Osteoblast (primary cell): ENCODE results near the gene CSNK1G2. TPM values are rescaled to one million over a fixed set of nuclear protein-coding genes. Genes with fewer than 3 reads are reported as not detected.

Experiments used
- DNase-seq: peaks from one replicate; pipeline ENCODE4 v3.0.0; 2011; ENCODE audit warnings: low spot score, mixed read lengths; ENCODE audit not compliant: insufficient read length; ENCODE audit errors: missing footprints
- H2AFZ ChIP-seq: 2 replicates; pipeline ENCODE4 v1.6.0; 2011; ENCODE audit warnings: mild to moderate bottlenecking, low read length
- H3K27ac ChIP-seq: 2 replicates; pipeline ENCODE4 v1.5.1; 2011; ENCODE audit warnings: mild to moderate bottlenecking, low read depth, low read length, moderate library complexity
- H3K27me3 ChIP-seq: 2 replicates; pipeline ENCODE4 v1.6.0; 2012; ENCODE audit warnings: mild to moderate bottlenecking, control low read depth, inconsistent platforms, low read length, moderate library complexity; ENCODE audit not compliant: insufficient read depth
- H3K36me3 ChIP-seq: 2 replicates; pipeline ENCODE4 v1.5.1; 2011; ENCODE audit warnings: mild to moderate bottlenecking, low read length, control low read depth, moderate library complexity; ENCODE audit not compliant: insufficient read depth
- H3K4me1 ChIP-seq: 2 replicates; pipeline ENCODE4 v1.5.1; 2011; ENCODE audit warnings: mild to moderate bottlenecking, low read length, control low read depth, moderate library complexity; ENCODE audit not compliant: insufficient read depth
- H3K4me2 ChIP-seq: 2 replicates; pipeline ENCODE4 v1.6.0; 2011; ENCODE audit warnings: mild to moderate bottlenecking, low read length; ENCODE audit not compliant: insufficient read depth
- H3K4me3 ChIP-seq: fragments of 200-600 bp; sonication (generic); 3 replicates; pipeline ENCODE4 v1.5.1; 2012; ENCODE audit warnings: mild to moderate bottlenecking, low read length, inconsistent platforms; ENCODE audit not compliant: insufficient read depth
- H3K79me2 ChIP-seq: 2 replicates; pipeline ENCODE4 v1.6.0; 2012; ENCODE audit warnings: mild to moderate bottlenecking, low read length, control low read depth, inconsistent platforms; ENCODE audit not compliant: insufficient read depth
- H3K9me3 ChIP-seq: 2 replicates; pipeline ENCODE4 v1.5.1; 2011; ENCODE audit warnings: low read depth, low read length, control low read depth
- H4K20me1 ChIP-seq: 2 replicates; pipeline ENCODE4 v1.6.0; 2012; ENCODE audit warnings: mild to moderate bottlenecking, low read length, control low read depth; ENCODE audit not compliant: insufficient read depth
- CTCF ChIP-seq: IDR thresholded peaks from 2 replicates; pipeline ENCODE4 v1.5.1; 2011; ENCODE audit warnings: mild to moderate bottlenecking, low read depth, low read length, moderate library complexity; ENCODE audit errors: extremely low read depth
- total RNA-seq: library from RNA; depleted of rRNA; stranded (reverse); fragments of >200 nt; gene quantifications from 2 replicates; pipeline ENCODE4 v1.2.3, GENCODE V29; 2012

The CSNK1G2 gene
- total RNA-seq, 1 donor = 68.8 TPM

- no peak for DNase-seq
- Histone ChIP-seq H3K9me3 (no peaks in the 10 kb centered on the region), H4K20me1 (peaks cover 25% of the 10 kb centered on the region), H3K27ac (no peak overlapping the region), H3K27me3 (no peaks in the 10 kb centered on the region), H3K4me1 (peaks cover 16% of the 10 kb centered on the region), H3K4me3 (no peak overlapping the region), H3K79me2 (peaks cover 63% of the 10 kb centered on the region), H3K4me2 (no peak overlapping the region), H2AFZ (no peak overlapping the region), H3K36me3 (no peaks in the 10 kb centered on the region)
- TF ChIP-seq CTCF = no peak
Observed at GRCh38 chr19:1906985-1907562, 33.9 kb upstream of the CSNK1G2 start.

DNA sequence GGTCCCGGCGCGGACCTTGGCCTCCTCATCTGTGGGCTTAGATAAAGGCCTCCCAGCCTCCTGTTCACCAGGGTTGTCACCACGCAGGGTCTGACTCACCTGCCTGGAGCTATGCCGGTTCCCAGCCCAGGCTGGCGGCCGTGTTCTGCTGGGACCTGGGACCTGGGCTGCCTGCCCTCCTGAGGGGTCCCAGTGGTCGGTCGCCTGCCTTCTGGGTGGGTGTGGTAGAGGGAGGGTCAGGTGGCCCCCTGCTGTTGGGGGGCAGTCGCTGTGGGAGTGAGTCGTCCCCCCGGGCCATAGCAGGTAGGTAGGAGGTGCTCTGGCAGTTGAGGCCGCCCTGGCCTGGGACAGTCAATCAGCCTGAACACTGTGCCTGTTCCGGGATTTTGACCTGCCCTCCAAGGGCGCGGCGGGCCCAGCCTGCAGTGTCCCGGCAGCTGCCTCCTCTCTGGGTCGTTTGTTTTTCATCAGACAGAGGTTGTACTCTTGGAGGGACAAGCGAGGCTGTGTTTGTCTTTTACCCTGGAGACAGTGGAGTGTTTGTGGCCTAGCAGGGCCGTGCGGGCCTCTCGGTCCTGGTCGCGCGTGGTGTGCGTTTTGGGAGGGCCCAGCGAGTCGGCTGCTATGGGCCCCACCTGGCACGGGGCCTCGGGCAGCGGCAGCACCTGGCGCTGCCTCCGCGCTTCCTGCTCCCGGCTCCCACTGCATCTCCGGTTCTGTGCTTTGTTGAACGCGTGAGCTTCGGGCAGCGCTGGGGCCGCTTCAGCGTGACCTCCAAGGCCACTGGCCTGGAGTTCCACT lies 33.2 kb upstream of the CSNK1G2 start:
- Histone ChIP-seq H3K79me2 (peaks cover 69% of the 10 kb centered on the region), H3K27me3 (no peaks in the 10 kb centered on the region), H3K27ac (no peak overlapping the region), H3K4me2 (no peak overlapping the region), H3K4me1 (peaks cover 16% of the 10 kb centered on the region), H3K9me3 (no peaks in the 10 kb centered on the region), H4K20me1 (peaks cover 25% of the 10 kb centered on the region), H2AFZ (no peak overlapping the region), H3K4me3 (no peak overlapping the region), H3K36me3 (peaks cover 6% of the 10 kb centered on the region)
- no peak for TF ChIP-seq CTCF
- peak; percentile 59 for DNase-seq

- Histone ChIP-seq H3K36me3 (peaks cover 9% of the 10 kb centered on the region), H4K20me1 (peaks cover 28% of the 10 kb centered on the region), H3K79me2 (peaks cover 75% of the 10 kb centered on the region), H3K27me3 (no peaks in the 10 kb centered on the region), H3K9me3 (no peaks in the 10 kb centered on the region), H2AFZ (no peak overlapping the region), H3K4me3 (no peak overlapping the region), H3K27ac (no peak overlapping the region), H3K4me2 (no peak overlapping the region), H3K4me1 (peaks cover 16% of the 10 kb centered on the region)
- no peak for TF ChIP-seq CTCF
- DNase-seq = peak; percentile 59
Observed at GRCh38 chr19:1908364-1908678, 32.7 kb upstream of the CSNK1G2 start.

- no peaks in the 10 kb centered on the region for H3K9me3 ChIP-seq
- H3K4me1 ChIP-seq = peaks cover 15% of the 10 kb centered on the region
- H3K4me2 ChIP-seq = peak overlapping the region; percentile 51
- H4K20me1 ChIP-seq = peaks cover 40% of the 10 kb centered on the region
- H3K27me3 ChIP-seq = no peaks in the 10 kb centered on the region
- no peak overlapping the region for H3K4me3 ChIP-seq
- DNase-seq = no peak
- H3K36me3 ChIP-seq = peaks cover 13% of the 10 kb centered on the region
- no peak for TF ChIP-seq CTCF
- H2AFZ ChIP-seq = no peak overlapping the region
- H3K79me2 ChIP-seq = peaks cover 89% of the 10 kb centered on the region
- peak overlapping the region; percentile 17 for H3K27ac ChIP-seq
Observed at GRCh38 chr19:1909761-1910080, 31.3 kb upstream of the CSNK1G2 start.
